Heart right ventricle (tissue), 16 donors: ENCODE results near the gene ATP2B1. TPM values are rescaled to one million over a fixed set of nuclear protein-coding genes. Genes with fewer than 3 reads are reported as not detected.

ENCODE experiments used
- ATAC-seq, 8 donors: fragments of 200-7000 bp; cut with Tn5 transposase; one replicate each; pipeline ENCODE4 v1.9.1; 2020; ENCODE audit warnings: mild to moderate bottlenecking in 8 of 8, moderate library complexity in 8 of 8, moderate number of reproducible peaks in 1 of 8
- DNase-seq, 2 donors: peaks; one replicate each; pipeline ENCODE4 v3.0.0-alpha.2; 2020
- H3K27ac ChIP-seq, 10 donors: fragments of 200-600 bp; sonication (generic) in 2 of 10; one replicate each; pipeline versions ENCODE4 v1.5.0 to v1.8.0; 2020 to 2022; ENCODE audit warnings: mild to moderate bottlenecking in 3 of 10
- H3K27me3 ChIP-seq, 7 donors: fragments of 200-600 bp; one replicate each; pipeline ENCODE4 v1.8.0; 2021 to 2022; ENCODE audit warnings: mild to moderate bottlenecking in 2 of 7
- H3K36me3 ChIP-seq, 9 donors: fragments of 200-600 bp; sonication (generic) in 1 of 9; one replicate each; pipeline versions ENCODE4 v1.5.0 to v1.8.0; 2020 to 2022; ENCODE audit warnings: mild to moderate bottlenecking in 2 of 9
- H3K4me1 ChIP-seq, 9 donors: fragments of 200-600 bp; sonication (generic) in 1 of 9; one replicate each; pipeline versions ENCODE4 v1.5.0 to v1.8.0; 2020 to 2022; ENCODE audit warnings: mild to moderate bottlenecking in 4 of 9
- H3K4me3 ChIP-seq, 10 donors: fragments of 200-600 bp; sonication (generic) in 2 of 10; one replicate each; pipeline versions ENCODE4 v1.5.0 to v1.8.0; 2020 to 2022; ENCODE audit warnings: mild to moderate bottlenecking in 7 of 10, moderate library complexity in 2 of 10
- H3K9me3 ChIP-seq, 11 donors: fragments of 200-600 bp in 10 of 11; sonication (generic) in 2 of 11; one replicate each; pipeline versions ENCODE4 v1.5.0 to v1.8.0; 2013 to 2022; ENCODE audit warnings: mild to moderate bottlenecking in 2 of 11, control low read depth in 1 of 11, moderate library complexity in 1 of 11
- WGBS, 2 donors: extraction: QIAGEN DNeasy Blood & Tissue Kit; methylation state at CpG; one replicate each; pipeline ENCODE4 v1.1.7; 2013; ENCODE audit warnings: inconsistent platforms in 1 of 2; 5-methylcytosine and 5-hydroxymethylcytosine counted together
- intact Hi-C, 10 donors: fragments of 100-400 bp; cut with DNase I; formaldehyde crosslinking; loops; one replicate each; pipeline versions ENCODE4 v1.11.1 to v1.14.2; 2022
- polyA plus RNA-seq, 2 donors: library from polyadenylated mRNA; stranded (reverse); fragments of 200-250 nt; gene quantifications; one replicate each; pipeline ENCODE4 v1.2.3, GENCODE V29; 2013
- total RNA-seq, 10 donors: library from RNA; stranded (reverse); fragmentation: NEBNext Ultra II Directional in 3 of 10; extraction: Animal tissue kit (Norgen Biotek cat#: 25700) in 3 of 10; gene quantifications; one replicate each; pipeline versions ENCODE4 v1.2.1 to v1.2.4, GENCODE V29; 2021 to 2023
- TF ChIP-seq, protein P1 (sequence below), 9 donors: fragments of 200-600 bp; sonication (generic) in 2 of 9; IDR thresholded peaks; one replicate each; pipeline versions ENCODE4 v1.5.0 to v1.8.0; 2021 to 2022; ENCODE audit warnings: antibody characterized with exemption in 9 of 9, mild to moderate bottlenecking in 5 of 9, moderate library complexity in 1 of 9
- donor health status: Arrhythmogenic right ventricular cardiomyopathy.
- donor health status: ischemic (EF 13 %, LVEDD 7.1; RV severe dilation, severe dysfunction).
- donor health status: healthy with polysubstance abuse.
- donor health status: DM: no; HTN: yes; CAD: no.
- donor health status: DM: no; HTN: no; CAD: no.
- donor health status: ischemic (EF 25% LVEDD 6.9; RV normal size, moderate dysfunction).
- donor health status: ischemic (EF 25% LVEDD 5.7; RV mildly dilated, moderate dysfunction).
- donor health status: healthy.
- donor health status: DM: yes; HTN: yes; CAD: no.
- donor health status: Ischemic cardiomyopathy.
- donor health status: ischemic (EF 35%, LVEDD 5.7; RV mildly dilated, moderate dysfunction).
- donor health status: nonischemic (EF 11% LVEDD 7.7; RV severe dilation, severe dysfunction).
- donor health status: DM: yes; HTN: yes; CAD: no.
- donor health status: PGD.
- donor health status: ischemic (EF 29% LVEDD 5.4; RV normal size, mild dysfunction).
- donor health status: nonischemic (EF 23%, LVEDD 6.1; RV moderate dilation, normal function).

The ATP2B1 gene
- total and polyA plus RNA-seq, 12 donors: 5.9 to 20.5 (median 15.2) TPM

- DNase-seq (no peak), ATAC-seq (no peak)
- no peak overlapping the region for H3K4me3 ChIP-seq
- TF ChIP-seq, protein P1, sequence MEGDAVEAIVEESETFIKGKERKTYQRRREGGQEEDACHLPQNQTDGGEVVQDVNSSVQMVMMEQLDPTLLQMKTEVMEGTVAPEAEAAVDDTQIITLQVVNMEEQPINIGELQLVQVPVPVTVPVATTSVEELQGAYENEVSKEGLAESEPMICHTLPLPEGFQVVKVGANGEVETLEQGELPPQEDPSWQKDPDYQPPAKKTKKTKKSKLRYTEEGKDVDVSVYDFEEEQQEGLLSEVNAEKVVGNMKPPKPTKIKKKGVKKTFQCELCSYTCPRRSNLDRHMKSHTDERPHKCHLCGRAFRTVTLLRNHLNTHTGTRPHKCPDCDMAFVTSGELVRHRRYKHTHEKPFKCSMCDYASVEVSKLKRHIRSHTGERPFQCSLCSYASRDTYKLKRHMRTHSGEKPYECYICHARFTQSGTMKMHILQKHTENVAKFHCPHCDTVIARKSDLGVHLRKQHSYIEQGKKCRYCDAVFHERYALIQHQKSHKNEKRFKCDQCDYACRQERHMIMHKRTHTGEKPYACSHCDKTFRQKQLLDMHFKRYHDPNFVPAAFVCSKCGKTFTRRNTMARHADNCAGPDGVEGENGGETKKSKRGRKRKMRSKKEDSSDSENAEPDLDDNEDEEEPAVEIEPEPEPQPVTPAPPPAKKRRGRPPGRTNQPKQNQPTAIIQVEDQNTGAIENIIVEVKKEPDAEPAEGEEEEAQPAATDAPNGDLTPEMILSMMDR (IDR thresholded peaks at IDR 0.05): no peak
- no peak overlapping the region for H3K27ac ChIP-seq
- no peaks in the 10 kb centered on the region for H3K9me3 ChIP-seq
- H3K27me3 ChIP-seq: no peaks in the 10 kb centered on the region
- H3K4me1 ChIP-seq: no peaks in the 10 kb centered on the region
- H3K36me3 ChIP-seq: peaks cover 0 to 93% (median 10%) of the 10 kb centered on the region in 9 donors
- intact Hi-C loops: no loop called here
Measured at GRCh38 chr12:89622115-89622514, 86.5 kb downstream of the ATP2B1 start.

GRCh38 chr12:89621521-89621920, 87.1 kb downstream of the ATP2B1 start:
- TF ChIP-seq, protein P1 (IDR thresholded peaks at IDR 0.05): no peak
- H3K4me1 ChIP-seq: no peaks in the 10 kb centered on the region
- DNase-seq (no peak), ATAC-seq (no peak)
- 62 to 77% methylated on average over 1 of the region's 1 CpG for WGBS, 2 donors
- H3K27me3 ChIP-seq: no peaks in the 10 kb centered on the region
- peaks cover 0 to 93% (median 10%) of the 10 kb centered on the region in 9 donors for H3K36me3 ChIP-seq
- intact Hi-C loops: no loop called here
- H3K27ac ChIP-seq: no peak overlapping the region
- no peak overlapping the region for H3K4me3 ChIP-seq
- H3K9me3 ChIP-seq: no peaks in the 10 kb centered on the region

- DNase-seq (no peak), ATAC-seq (no peak)
- no peaks in the 10 kb centered on the region for H3K27me3 ChIP-seq
- peaks cover 0 to 88% (median 10%) of the 10 kb centered on the region in 9 donors for H3K36me3 ChIP-seq
- H3K9me3 ChIP-seq: no peaks in the 10 kb centered on the region
- intact Hi-C loops: no loop called here
- 93 to 99% methylated on average over 2 of the region's 2 CpGs for WGBS, 2 donors
- TF ChIP-seq, protein P1 (IDR thresholded peaks at IDR 0.05): no peak
- no peaks in the 10 kb centered on the region for H3K4me1 ChIP-seq
- no peak overlapping the region for H3K4me3 ChIP-seq
- H3K27ac ChIP-seq: no peak overlapping the region
Measured at GRCh38 chr12:89619764-89620163, 88.9 kb downstream of the ATP2B1 start.

- ATAC-seq (no peak), DNase-seq (no peak)
- H3K4me1 ChIP-seq: no peaks in the 10 kb centered on the region
- H3K9me3 ChIP-seq: no peaks in the 10 kb centered on the region
- 46 to 74% methylated on average over 2 of the region's 2 CpGs for WGBS, 2 donors
- TF ChIP-seq, protein P1 (IDR thresholded peaks at IDR 0.05): no peak
- no peaks in the 10 kb centered on the region for H3K27me3 ChIP-seq
- H3K27ac ChIP-seq: no peak overlapping the region
- peaks cover 0 to 88% (median 0%) of the 10 kb centered on the region in 9 donors for H3K36me3 ChIP-seq
- no peak overlapping the region for H3K4me3 ChIP-seq
- intact Hi-C loops: no loop called here
Measured at GRCh38 chr12:89618113-89618862, 90.3 kb downstream of the ATP2B1 start.
